HG02870 (cell line): ENCODE data around the gene HDAC7.

Experiments used
- ATAC-seq: cut with Tn5 transposase; IDR thresholded peaks from one replicate; pipeline ENCODE4 v1.9.1; 2021; ENCODE audit warnings: mild to moderate bottlenecking, moderate library complexity; ENCODE audit not compliant: unreplicated experiment

The HDAC7 gene

GRCh38 chr12:47797441-47797840 lies 22.3 kb downstream of the HDAC7 start:
- ATAC-seq: no peak

GRCh38 chr12:47795814-47796411 lies 23.8 kb downstream of the HDAC7 start:
- ATAC-seq: no peak

- no peak for ATAC-seq
Measured at GRCh38 chr12:47795121-47795813, 24.4 kb downstream of the HDAC7 start.

- no peak for ATAC-seq
Measured at GRCh38 chr12:47794679-47795078, 25.0 kb downstream of the HDAC7 start.

GRCh38 chr12:47793015-47793681 lies 26.6 kb downstream of the HDAC7 start:
- ATAC-seq: no peak

GRCh38 chr12:47791874-47792273 lies 27.8 kb downstream of the HDAC7 start:
- ATAC-seq: no peak

GRCh38 chr12:47791351-47791746 lies 28.4 kb downstream of the HDAC7 start:
- no peak for ATAC-seq

- ATAC-seq: no peak
Measured at GRCh38 chr12:47790676-47791350, 28.9 kb downstream of the HDAC7 start.

- no peak for ATAC-seq
Measured at GRCh38 chr12:47789712-47790489, 29.8 kb downstream of the HDAC7 start.

GRCh38 chr12:47789141-47789540 lies 30.6 kb downstream of the HDAC7 start:
- ATAC-seq: no peak

- ATAC-seq: no peak
Measured at GRCh38 chr12:47787596-47788319, 31.9 kb downstream of the HDAC7 start.

- ATAC-seq: no peak
Measured at GRCh38 chr12:47786662-47787280, 32.9 kb downstream of the HDAC7 start.

GRCh38 chr12:47785887-47786661 lies 33.6 kb downstream of the HDAC7 start:
- no peak for ATAC-seq

GRCh38 chr12:47785036-47785886 lies 34.4 kb downstream of the HDAC7 start:
- no peak for ATAC-seq

- no peak for ATAC-seq
Measured at GRCh38 chr12:47783821-47784819, 35.6 kb downstream of the HDAC7 start.

GRCh38 chr12:47783024-47783755 lies 36.5 kb downstream of the HDAC7 start:
- no peak for ATAC-seq
